K562 (cell line): Measurements from ENCODE around the gene PLEKHH3. TPM values are rescaled to one million over a fixed set of nuclear protein-coding genes. Genes with fewer than 3 reads are reported as not detected.
A peak's percentile ranks its signal among the peaks of the same experiment; 100 is the strongest.

ENCODE experiments used
- BDP1 ChIP-seq: IDR thresholded peaks from 3 replicates; pipeline ENCODE4 v1.6.1; 2011; ENCODE audit not compliant: insufficient read length, insufficient read depth
- CAMTA2 ChIP-seq: fragments of 250-450 bp; sonication (Bioruptor Pico); conservative IDR thresholded peaks from 2 replicates; pipeline ENCODE4 v1.5.1; 2022
- DDX20 ChIP-seq: fragments of 450-650 bp; IDR thresholded peaks from 2 replicates; pipeline ENCODE4 v1.6.1; 2016; ENCODE audit warnings: missing genetic modification characterization, low read depth, mild to moderate bottlenecking, missing compliant biosample characterization, moderate library complexity
- FIP1L1 ChIP-seq: fragments of 200-400 bp; formaldehyde crosslinking; IDR thresholded peaks from 2 replicates; pipeline ENCODE4 v1.6.1; 2018; ENCODE audit warnings: mild to moderate bottlenecking, low read depth, low read length; ENCODE audit not compliant: poor library complexity, severe bottlenecking
- GATAD2B ChIP-seq: fragments of 450-650 bp; IDR thresholded peaks from 2 replicates; pipeline ENCODE4 v1.6.1; 2017; ENCODE audit warnings: mild to moderate bottlenecking, borderline replicate concordance
- HDGF ChIP-seq: fragments of 450-650 bp; IDR thresholded peaks from 2 replicates; pipeline ENCODE4 v1.6.1; 2016
- HNRNPK ChIP-seq: fragments of 200-400 bp; formaldehyde crosslinking; IDR thresholded peaks from one replicate; pipeline ENCODE4 v1.6.1; 2018; ENCODE audit warnings: mild to moderate bottlenecking, low read depth, low read length; ENCODE audit not compliant: poor library complexity, severe bottlenecking
- HNRNPL ChIP-seq: fragments of 200-400 bp; formaldehyde crosslinking; IDR thresholded peaks from 2 replicates; pipeline ENCODE4 v1.6.1; 2017; ENCODE audit warnings: low read depth, mild to moderate bottlenecking, low read length
- L3MBTL2 ChIP-seq: fragments of 450-650 bp; IDR thresholded peaks from 2 replicates; pipeline ENCODE4 v1.6.1; 2016; ENCODE audit warnings: mild to moderate bottlenecking, moderate library complexity
- MEIS2 ChIP-seq: fragments of 450-650 bp; IDR thresholded peaks from 2 replicates; pipeline ENCODE4 v1.6.1; 2014; ENCODE audit warnings: mild to moderate bottlenecking; ENCODE audit not compliant: partially characterized antibody
- MLLT1 ChIP-seq, 2 experiments: fragments of 450-650 bp; IDR thresholded peaks; 2 replicates each; pipeline ENCODE4 v1.6.1; 2016
- MXI1 ChIP-seq: IDR thresholded peaks from 2 replicates; pipeline ENCODE4 v1.6.1; 2011; ENCODE audit warnings: low read depth, mild to moderate bottlenecking, improper control_type of control experiment, low read length
- NR4A1 ChIP-seq, 2 experiments: fragments of 250-450 bp in 1 of 2; fragments of 450-650 bp in 1 of 2; sonication (Bioruptor Pico) in 1 of 2; IDR thresholded peaks; 2 replicates each; pipeline versions ENCODE4 v1.4.0 to v1.6.1; 2016 to 2020; ENCODE audit warnings: mild to moderate bottlenecking in 2 of 2, missing compliant biosample characterization in 1 of 2, missing genetic modification characterization in 1 of 2, moderate library complexity in 1 of 2
- RBFOX2 ChIP-seq: fragments of 200-400 bp; formaldehyde crosslinking; IDR thresholded peaks from 2 replicates; pipeline ENCODE4 v1.6.1; 2017; ENCODE audit warnings: low read depth, mild to moderate bottlenecking, low read length, moderate library complexity
- RFX5 ChIP-seq: IDR thresholded peaks from 2 replicates; pipeline ENCODE4 v1.6.1; 2011; ENCODE audit warnings: low read depth, mild to moderate bottlenecking, improper control_type of control experiment, low read length
- SIN3A ChIP-seq, 2 experiments: fragments of 150-350 bp in 1 of 2; IDR thresholded peaks; 2 replicates each; pipeline ENCODE4 v1.6.1; 2011 to 2016; ENCODE audit warnings: borderline replicate concordance in 2 of 2, low read depth in 2 of 2, low read length in 2 of 2, mild to moderate bottlenecking in 2 of 2, moderate library complexity in 2 of 2; ENCODE audit not compliant: control insufficient read depth in 1 of 2
- SIN3B ChIP-seq: fragments of 450-650 bp; IDR thresholded peaks from 2 replicates; pipeline ENCODE4 v1.6.1; 2017; ENCODE audit warnings: low read depth, mild to moderate bottlenecking, moderate library complexity
- TRIM24 ChIP-seq, 2 experiments: fragments of 450-650 bp; IDR thresholded peaks; 2 replicates each; pipeline ENCODE4 v1.6.1; 2016
- XRCC4 ChIP-seq: IDR thresholded peaks from one replicate; pipeline ENCODE4 v1.6.1; 2011; ENCODE audit not compliant: insufficient read depth, insufficient read length; ENCODE audit errors: extremely low read depth
- XRCC5 ChIP-seq: fragments of 200-400 bp; formaldehyde crosslinking; IDR thresholded peaks from 2 replicates; pipeline ENCODE4 v1.6.1; 2017; ENCODE audit warnings: low read depth, mild to moderate bottlenecking, low read length
- YBX1 ChIP-seq: fragments of 450-650 bp; IDR thresholded peaks from 2 replicates; pipeline ENCODE4 v1.7.1; 2016; ENCODE audit warnings: mild to moderate bottlenecking
- ZC3H11A ChIP-seq: IDR thresholded peaks from 2 replicates; pipeline ENCODE4 v1.6.1; 2012; ENCODE audit warnings: low read depth, low read length, improper control_type of control experiment
- ZNF140 ChIP-seq: fragments of 250-450 bp; sonication (Bioruptor Pico); IDR thresholded peaks from 2 replicates; pipeline ENCODE4 v1.8.0; 2021; ENCODE audit warnings: moderate library complexity, mild to moderate bottlenecking, inconsistent platforms
- ZNF507 ChIP-seq: conservative IDR thresholded peaks from 2 replicates; pipeline ENCODE4 v1.6.1; 2017; ENCODE audit warnings: missing genetic modification characterization, missing compliant biosample characterization
- ZNF764 ChIP-seq: fragments of 250-450 bp; sonication (Bioruptor Pico); IDR thresholded peaks from 2 replicates; pipeline ENCODE4 v1.4.0; 2020; ENCODE audit warnings: low read depth, mild to moderate bottlenecking, moderate library complexity
- polyA plus RNA-seq, 8 experiments: library from polyadenylated mRNA; depleted of rRNA in 4 of 8; stranded (reverse) in 5 of 8; unstranded in 3 of 8; fragments of >200 nt; fragmentation: Nextera tagmentation in 2 of 8; fragmentation: Illumina TruSeq in 1 of 8; extraction: Ambion mirVana in 2 of 8; extraction: Trizol in 1 of 8; gene quantifications; 2 replicates each; pipeline versions ENCODE4 v1.2.1 to v1.2.3, GENCODE V29; 2011 to 2014; ENCODE audit warnings: inconsistent platforms in 1 of 8, missing spikeins in 1 of 8
- total RNA-seq, 7 experiments: library from RNA; depleted of rRNA in 6 of 7; stranded (reverse); fragments of >200 nt in 6 of 7; fragmentation: Illumina TruSeq in 2 of 7; extraction: Trizol in 2 of 7; gene quantifications; 2 replicates each; pipeline versions ENCODE4 v1.2.1 to v1.2.3, GENCODE V29; 2011 to 2021; ENCODE audit warnings: low replicate concordance in 1 of 7
- TF ChIP-seq, protein P1 (sequence below): fragments of 450-650 bp; conservative IDR thresholded peaks from 2 replicates; pipeline ENCODE4 v1.6.1; 2016; ENCODE audit warnings: missing genetic modification characterization, low read depth, mild to moderate bottlenecking, missing compliant biosample characterization, moderate library complexity
- TF ChIP-seq, protein P2 (sequence below): sonication (generic); formaldehyde crosslinking; IDR thresholded peaks from 2 replicates; pipeline ENCODE4 v1.9.0; 2022; ENCODE audit warnings: mild to moderate bottlenecking, missing genetic modification reagents

Gene PLEKHH3
- total and polyA plus RNA-seq, 9 of the 15 experiments (the other 6 are each of a cell fraction or from before 2014, with no cell fraction given), result 0.58 to 34.5 (median 5.0) TPM

DNA sequence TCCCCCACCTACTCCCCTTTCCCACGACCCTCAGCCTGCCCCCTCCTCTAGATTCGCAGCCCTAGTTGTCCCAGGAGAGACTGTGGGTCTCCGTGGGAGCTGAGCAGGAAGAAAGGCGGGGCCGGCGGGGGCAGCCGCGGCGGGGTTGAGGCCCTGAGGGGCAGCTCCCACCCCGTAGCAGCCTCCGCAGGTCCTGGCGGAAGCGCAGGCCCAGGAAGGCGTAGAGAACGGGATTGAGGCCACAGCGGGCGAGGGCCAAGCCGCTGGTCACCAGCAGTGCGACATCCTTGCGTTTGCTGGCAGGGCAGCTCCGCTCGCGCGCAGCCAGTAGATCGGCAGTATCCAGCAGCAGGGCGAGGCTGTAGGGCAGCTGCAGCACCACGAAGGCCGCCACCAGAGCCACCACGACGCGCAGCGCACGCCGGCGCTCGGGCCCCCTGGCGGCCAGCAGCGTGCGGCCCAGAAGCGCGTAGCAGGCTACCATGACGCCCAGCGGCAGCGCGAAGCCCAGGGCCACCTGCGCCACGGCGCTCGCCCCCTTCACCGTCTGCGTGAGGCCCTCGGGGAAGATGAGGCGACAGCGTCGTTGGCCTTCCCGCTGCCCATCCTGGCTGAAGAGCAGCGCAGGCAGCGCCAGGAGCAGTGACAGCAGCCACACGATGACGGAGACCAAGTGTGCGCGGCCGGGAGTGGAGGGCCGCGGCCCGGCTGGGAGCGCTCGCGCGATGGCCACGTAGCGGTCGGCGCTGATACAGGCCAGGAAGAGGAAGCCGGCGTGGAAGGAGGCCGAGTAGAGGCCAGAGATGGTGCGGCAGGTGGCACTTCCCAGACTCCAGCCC, 2.9 kb upstream of the PLEKHH3 start (continued):
- no peak for TF ChIP-seq ZC3H11A
- TF ChIP-seq SIN3A (IDR thresholded peaks at IDR 0.05; ENCODE audit: borderline replicate concordance in 2 of 2, control insufficient read depth in 1 of 2, low read depth in 2 of 2, low read length in 2 of 2), result no peak
- TF ChIP-seq HNRNPL, result 0 out of 2 replicates have a peak, but pooled peaks have one; percentile 20
- no peak for TF ChIP-seq MXI1
- TF ChIP-seq TRIM24 (IDR thresholded peaks at IDR 0.05), result no peak
- TF ChIP-seq NR4A1 (CRISPR knock-in tag; IDR thresholded peaks at IDR 0.05), result no peak
- TF ChIP-seq NR4A1 (tag; IDR thresholded peaks at IDR 0.05), result 0 out of 2 replicates have a peak, but pooled peaks have one; percentile 36
- TF ChIP-seq ZNF507 (tag), result no peak
- no peak for TF ChIP-seq DDX20
- 0 out of 2 replicates have a peak, but pooled peaks have one; percentile 24 for TF ChIP-seq GATAD2B
- no peak for TF ChIP-seq XRCC4
- TF ChIP-seq MEIS2, result no peak
- no peak for TF ChIP-seq SIN3B
- no peak for TF ChIP-seq ZNF764
- no peak for TF ChIP-seq XRCC5
- TF ChIP-seq, protein P1, sequence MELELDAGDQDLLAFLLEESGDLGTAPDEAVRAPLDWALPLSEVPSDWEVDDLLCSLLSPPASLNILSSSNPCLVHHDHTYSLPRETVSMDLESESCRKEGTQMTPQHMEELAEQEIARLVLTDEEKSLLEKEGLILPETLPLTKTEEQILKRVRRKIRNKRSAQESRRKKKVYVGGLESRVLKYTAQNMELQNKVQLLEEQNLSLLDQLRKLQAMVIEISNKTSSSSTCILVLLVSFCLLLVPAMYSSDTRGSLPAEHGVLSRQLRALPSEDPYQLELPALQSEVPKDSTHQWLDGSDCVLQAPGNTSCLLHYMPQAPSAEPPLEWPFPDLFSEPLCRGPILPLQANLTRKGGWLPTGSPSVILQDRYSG (tag), result no peak
- no peak for TF ChIP-seq YBX1
- TF ChIP-seq MLLT1 (IDR thresholded peaks at IDR 0.05), result peak in 1 of 2 experiments; percentile 61; a peak in 2 of 4 replicates
- peak; percentile 87 for TF ChIP-seq FIP1L1
- no peak for TF ChIP-seq BDP1
- no peak for TF ChIP-seq HDGF
- peak; percentile 95 for TF ChIP-seq L3MBTL2
- no peak for TF ChIP-seq HNRNPK
- TF ChIP-seq RFX5, result no peak
- TF ChIP-seq, protein P2, sequence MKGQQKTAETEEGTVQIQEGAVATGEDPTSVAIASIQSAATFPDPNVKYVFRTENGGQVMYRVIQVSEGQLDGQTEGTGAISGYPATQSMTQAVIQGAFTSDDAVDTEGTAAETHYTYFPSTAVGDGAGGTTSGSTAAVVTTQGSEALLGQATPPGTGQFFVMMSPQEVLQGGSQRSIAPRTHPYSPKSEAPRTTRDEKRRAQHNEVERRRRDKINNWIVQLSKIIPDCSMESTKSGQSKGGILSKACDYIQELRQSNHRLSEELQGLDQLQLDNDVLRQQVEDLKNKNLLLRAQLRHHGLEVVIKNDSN, result no peak; the same call in 1 of the 2 replicates
- peak; percentile 86 for TF ChIP-seq RBFOX2
- 0 out of 2 replicates have a peak, but pooled peaks have one; percentile 42 for TF ChIP-seq CAMTA2
- no peak for TF ChIP-seq ZNF140 (CRISPR knock-in tag)
